ENCODE data around the gene PHACTR3.

PHACTR3 gene

DNA sequence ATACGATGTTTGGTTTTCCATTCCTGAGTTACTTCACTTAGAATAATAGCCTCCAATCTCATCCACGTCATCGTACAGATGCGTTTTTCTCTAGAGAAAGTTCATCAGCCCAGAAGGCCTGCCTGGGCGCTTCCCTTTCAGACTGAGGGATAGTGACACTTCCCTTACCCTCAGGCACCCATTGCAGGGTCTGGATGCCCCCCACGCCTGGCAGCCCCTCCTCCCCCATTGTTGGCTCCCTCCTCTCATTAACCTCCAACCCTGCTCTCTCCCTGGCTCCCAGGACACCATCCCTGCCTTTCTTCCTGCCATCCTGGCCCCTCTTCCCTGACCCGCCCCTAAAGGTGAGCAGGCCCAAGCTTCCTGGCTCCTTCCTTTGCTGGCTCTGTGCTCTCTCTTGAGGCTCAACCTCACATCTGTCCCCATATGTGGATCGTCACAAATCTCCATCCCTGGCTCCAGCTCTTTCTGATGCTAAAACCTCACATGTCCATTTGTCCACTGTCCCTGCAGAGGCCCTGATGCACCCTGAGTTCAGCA, 183.9 kb downstream of the PHACTR3 start:
- Histone ChIP-seq H3K9me3 (ENCODE audit: control insufficient read depth, insufficient read depth, low read length) (no peaks in the 10 kb centered on the region; the same call in 1 of the 2 replicates), H3F3A (ENCODE audit: control insufficient read depth, insufficient read depth) (no peaks in the 10 kb centered on the region), H3K4me1 (ENCODE audit: control insufficient read depth, low read length) (no peaks in the 10 kb centered on the region), H3K27me3 (ENCODE audit: control insufficient read depth, low read length) (peaks cover 3% of the 10 kb centered on the region; the same call in 1 of the 2 replicates), H3K79me2 (ENCODE audit: control insufficient read depth, low read length) (no peaks in the 10 kb centered on the region), H3K4me3 (ENCODE audit: low read length) (no peak overlapping the region), H3K36me3 (ENCODE audit: control insufficient read depth, low read length) (no peaks in the 10 kb centered on the region), H3K9me2 (replicated peaks; ENCODE audit: control insufficient read depth, low read length) (no peaks in the 10 kb centered on the region), H3K27ac (ENCODE audit: low read depth, low read length) (no peak overlapping the region), H3K4me2 (ENCODE audit: low read length) (no peak overlapping the region), H4K20me1 (ENCODE audit: control insufficient read depth, insufficient read depth, low read depth, low read length) (no peaks in the 10 kb centered on the region)
- TF ChIP-seq, protein P1, sequence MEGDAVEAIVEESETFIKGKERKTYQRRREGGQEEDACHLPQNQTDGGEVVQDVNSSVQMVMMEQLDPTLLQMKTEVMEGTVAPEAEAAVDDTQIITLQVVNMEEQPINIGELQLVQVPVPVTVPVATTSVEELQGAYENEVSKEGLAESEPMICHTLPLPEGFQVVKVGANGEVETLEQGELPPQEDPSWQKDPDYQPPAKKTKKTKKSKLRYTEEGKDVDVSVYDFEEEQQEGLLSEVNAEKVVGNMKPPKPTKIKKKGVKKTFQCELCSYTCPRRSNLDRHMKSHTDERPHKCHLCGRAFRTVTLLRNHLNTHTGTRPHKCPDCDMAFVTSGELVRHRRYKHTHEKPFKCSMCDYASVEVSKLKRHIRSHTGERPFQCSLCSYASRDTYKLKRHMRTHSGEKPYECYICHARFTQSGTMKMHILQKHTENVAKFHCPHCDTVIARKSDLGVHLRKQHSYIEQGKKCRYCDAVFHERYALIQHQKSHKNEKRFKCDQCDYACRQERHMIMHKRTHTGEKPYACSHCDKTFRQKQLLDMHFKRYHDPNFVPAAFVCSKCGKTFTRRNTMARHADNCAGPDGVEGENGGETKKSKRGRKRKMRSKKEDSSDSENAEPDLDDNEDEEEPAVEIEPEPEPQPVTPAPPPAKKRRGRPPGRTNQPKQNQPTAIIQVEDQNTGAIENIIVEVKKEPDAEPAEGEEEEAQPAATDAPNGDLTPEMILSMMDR (IDR thresholded peaks at IDR 0.05; ENCODE audit: low read depth, low read length, poor library complexity, severe bottlenecking), result no peak
- no peak for TF ChIP-seq EZH2phosphoT487 (IDR thresholded peaks at IDR 0.05; ENCODE audit: borderline replicate concordance, low read length)

DNA sequence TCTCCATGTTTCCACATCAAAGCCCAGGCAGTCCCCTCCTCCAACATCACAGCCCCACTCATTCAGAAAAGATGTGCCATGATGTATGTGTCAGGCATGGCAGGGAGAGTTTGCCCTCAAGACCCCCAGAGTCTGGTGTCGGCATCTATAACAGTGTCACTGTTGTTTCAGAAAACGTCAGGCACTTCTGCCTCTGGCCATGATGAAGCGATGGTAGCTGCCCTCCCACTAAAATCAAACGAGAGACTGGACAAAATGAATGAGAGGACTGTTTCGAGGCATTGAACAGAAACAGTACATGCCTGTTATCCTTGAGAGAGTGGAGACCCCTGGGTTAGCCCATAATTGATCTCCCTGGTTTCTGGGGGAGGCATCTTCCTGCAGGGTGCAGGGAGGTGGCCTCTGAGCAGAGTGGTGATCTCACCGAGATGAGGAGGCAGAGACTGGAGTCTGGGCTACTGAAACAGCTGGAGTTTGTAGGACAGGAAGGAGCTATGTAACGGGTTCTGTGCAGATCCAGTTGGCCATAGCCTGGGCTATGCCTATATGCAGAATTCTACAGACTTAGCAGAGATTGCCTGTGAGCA, 184.6 kb downstream of the PHACTR3 start:
- no peak overlapping the region for H3K4me2 ChIP-seq (ENCODE audit: low read length)
- H3K4me3 ChIP-seq (ENCODE audit: low read length), result no peak overlapping the region
- no peaks in the 10 kb centered on the region for H3K36me3 ChIP-seq (ENCODE audit: control insufficient read depth, low read length)
- H3F3A ChIP-seq (ENCODE audit: control insufficient read depth, insufficient read depth), result no peaks in the 10 kb centered on the region
- TF ChIP-seq EZH2phosphoT487 (IDR thresholded peaks at IDR 0.05; ENCODE audit: borderline replicate concordance, low read length), result no peak
- TF ChIP-seq, protein P1 (IDR thresholded peaks at IDR 0.05; ENCODE audit: low read depth, low read length, poor library complexity, severe bottlenecking), result no peak
- peaks cover 3% of the 10 kb centered on the region; the same call in 1 of the 2 replicates for H3K27me3 ChIP-seq (ENCODE audit: control insufficient read depth, low read length)
- no peaks in the 10 kb centered on the region; the same call in 1 of the 2 replicates for H3K9me3 ChIP-seq (ENCODE audit: control insufficient read depth, insufficient read depth, low read length)
- H3K79me2 ChIP-seq (ENCODE audit: control insufficient read depth, low read length), result no peaks in the 10 kb centered on the region
- no peak overlapping the region for H3K27ac ChIP-seq (ENCODE audit: low read depth, low read length)
- no peaks in the 10 kb centered on the region for H3K9me2 ChIP-seq (replicated peaks; ENCODE audit: control insufficient read depth, low read length)
- H4K20me1 ChIP-seq (ENCODE audit: control insufficient read depth, insufficient read depth, low read depth, low read length), result no peaks in the 10 kb centered on the region
- no peaks in the 10 kb centered on the region for H3K4me1 ChIP-seq (ENCODE audit: control insufficient read depth, low read length)

DNA sequence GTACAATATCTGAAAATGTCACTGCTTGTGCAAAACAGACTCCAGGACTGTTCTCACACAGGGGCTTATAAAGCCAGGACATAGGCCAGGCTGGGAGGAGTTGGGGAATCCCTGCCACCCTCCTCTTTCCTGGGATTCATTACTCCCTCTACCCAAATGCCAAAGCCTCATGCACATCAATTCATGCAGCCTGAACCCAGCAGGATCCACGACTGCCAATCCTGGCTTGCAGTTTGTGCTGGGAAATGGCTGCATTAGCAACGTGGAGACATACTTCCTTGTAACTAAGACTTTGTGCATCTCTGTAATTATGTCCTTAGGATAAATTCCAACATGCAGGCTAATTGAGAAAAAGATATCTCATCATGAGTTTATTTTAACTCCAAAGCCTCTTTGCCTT, 185.3 kb downstream of the PHACTR3 start:
- no peaks in the 10 kb centered on the region for H3K4me1 ChIP-seq (ENCODE audit: control insufficient read depth, low read length)
- no peaks in the 10 kb centered on the region; the same call in 1 of the 2 replicates for H3K9me3 ChIP-seq (ENCODE audit: control insufficient read depth, insufficient read depth, low read length)
- no peaks in the 10 kb centered on the region for H3K36me3 ChIP-seq (ENCODE audit: control insufficient read depth, low read length)
- no peak overlapping the region for H3K4me3 ChIP-seq (ENCODE audit: low read length)
- H4K20me1 ChIP-seq (ENCODE audit: control insufficient read depth, insufficient read depth, low read depth, low read length), result no peaks in the 10 kb centered on the region
- H3K27ac ChIP-seq (ENCODE audit: low read depth, low read length), result no peak overlapping the region
- TF ChIP-seq EZH2phosphoT487 (IDR thresholded peaks at IDR 0.05; ENCODE audit: borderline replicate concordance, low read length), result no peak
- TF ChIP-seq, protein P1 (IDR thresholded peaks at IDR 0.05; ENCODE audit: low read depth, low read length, poor library complexity, severe bottlenecking), result no peak
- no peaks in the 10 kb centered on the region for H3K79me2 ChIP-seq (ENCODE audit: control insufficient read depth, low read length)
- peaks cover 3% of the 10 kb centered on the region; the same call in 1 of the 2 replicates for H3K27me3 ChIP-seq (ENCODE audit: control insufficient read depth, low read length)
- no peaks in the 10 kb centered on the region for H3K9me2 ChIP-seq (replicated peaks; ENCODE audit: control insufficient read depth, low read length)
- no peaks in the 10 kb centered on the region for H3F3A ChIP-seq (ENCODE audit: control insufficient read depth, insufficient read depth)
- H3K4me2 ChIP-seq (ENCODE audit: low read length), result no peak overlapping the region
